HG02759 (cell line): Measurements from ENCODE around the gene RBMS3.

Source experiments
- ATAC-seq: cut with Tn5 transposase; IDR thresholded peaks from one replicate; pipeline ENCODE4 v1.9.1; 2021; ENCODE audit warnings: mild to moderate bottlenecking, moderate library complexity; ENCODE audit not compliant: unreplicated experiment

Gene RBMS3

GRCh38 chr3:29608414-29609327 lies 327.8 kb downstream of the RBMS3 start:
- no peak for ATAC-seq

- no peak for ATAC-seq
Observed at GRCh38 chr3:29609328-29609811, 328.5 kb downstream of the RBMS3 start.

DNA sequence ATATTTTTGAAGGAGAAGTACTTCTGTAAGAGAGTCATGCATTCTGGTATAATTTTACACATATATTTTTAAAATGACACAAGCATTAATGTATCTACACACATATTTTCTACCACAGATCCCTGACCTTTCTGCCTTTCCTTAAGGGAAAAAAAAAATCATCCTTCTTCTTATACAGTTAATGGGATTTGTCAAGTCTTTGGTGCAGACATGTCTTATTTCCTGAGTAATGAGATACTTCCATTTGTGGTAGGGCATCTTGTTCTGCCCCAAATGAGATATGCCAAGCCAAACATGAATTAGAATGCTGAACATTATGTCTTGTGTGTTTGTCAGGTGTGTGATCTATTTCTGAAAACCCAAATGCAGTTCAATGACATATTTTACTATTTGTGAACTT lies 329.9 kb downstream of the RBMS3 start:
- no peak for ATAC-seq

- no peak for ATAC-seq
Observed at GRCh38 chr3:29611252-29611651, 330.4 kb downstream of the RBMS3 start.

DNA sequence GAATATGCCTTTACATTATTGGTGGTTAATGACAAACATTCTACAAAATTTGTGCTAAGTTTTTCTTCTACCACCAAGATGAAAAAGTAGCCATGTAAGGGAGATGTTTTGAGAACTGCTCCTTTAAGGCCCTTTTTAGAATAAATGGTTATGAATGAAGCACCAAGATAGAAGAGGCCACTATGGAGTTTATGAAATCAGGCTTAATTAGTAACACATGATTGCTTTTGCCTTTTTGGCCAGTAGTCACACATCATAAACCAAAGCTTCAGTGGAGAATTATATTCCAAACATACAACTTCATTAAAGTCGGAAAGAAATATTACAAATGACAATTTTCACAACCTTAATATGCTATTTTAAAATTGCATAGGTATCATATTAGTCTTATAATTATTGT lies 331.7 kb downstream of the RBMS3 start:
- ATAC-seq = no peak

DNA sequence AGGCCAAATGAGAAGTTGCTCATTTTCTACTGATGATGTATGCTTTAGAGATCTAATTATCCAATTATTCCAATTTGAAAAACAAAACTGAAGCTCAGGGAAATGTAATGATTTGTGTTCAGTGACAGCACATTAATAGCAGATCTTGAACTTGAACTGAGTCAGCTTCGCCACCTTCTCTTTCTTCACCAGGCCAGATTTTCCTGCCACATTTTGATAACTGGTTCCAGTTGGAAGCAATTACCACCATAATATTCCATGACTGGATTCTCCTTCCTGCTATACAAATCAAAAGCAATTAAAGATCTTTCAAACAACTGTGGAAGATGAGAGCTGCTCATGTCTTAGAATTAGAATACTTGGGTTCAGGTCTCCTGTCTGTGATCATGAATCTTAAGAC lies 334.1 kb downstream of the RBMS3 start:
- ATAC-seq = no peak

DNA sequence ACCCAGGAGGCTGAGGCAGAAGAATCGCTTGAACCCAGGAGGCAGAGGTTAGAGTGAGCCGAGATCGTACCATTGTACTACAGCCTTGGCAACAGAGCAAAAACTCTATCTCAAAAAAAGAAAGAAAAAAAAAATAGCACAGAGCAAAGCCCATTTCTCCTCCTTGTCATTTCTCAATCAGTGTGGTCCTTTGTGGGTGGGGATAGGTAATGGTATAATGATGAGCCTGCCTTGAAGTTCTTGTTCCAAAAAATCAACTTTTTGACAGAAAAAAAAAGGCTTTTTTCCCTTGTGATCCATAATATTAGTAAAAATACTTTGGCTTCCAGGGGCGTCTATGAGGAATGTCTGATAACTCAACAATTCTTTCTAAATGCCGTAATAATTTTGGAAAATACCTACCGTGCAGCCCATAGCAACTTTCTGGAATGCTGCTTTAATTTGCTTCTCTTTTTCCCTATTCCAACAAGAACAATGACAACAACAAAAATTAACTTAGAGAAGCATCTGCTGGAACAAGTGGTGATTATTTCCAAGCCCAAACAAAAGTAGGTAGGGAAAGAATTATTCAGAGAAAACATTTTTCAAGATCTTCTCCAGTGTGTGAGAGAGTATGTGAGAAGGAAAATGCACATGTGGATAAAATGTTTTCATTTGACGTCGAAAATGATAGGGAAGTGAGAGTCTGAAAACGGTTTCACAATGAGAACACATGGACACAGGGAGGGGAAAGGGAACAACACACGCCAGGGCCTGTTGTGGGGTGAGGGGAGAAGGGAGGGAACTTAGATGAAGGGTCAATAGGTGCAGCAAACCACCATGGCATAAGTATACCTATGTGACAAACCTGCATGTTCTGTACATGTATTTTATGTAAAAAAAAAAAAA lies 337.8 kb downstream of the RBMS3 start:
- ATAC-seq = no peak

DNA sequence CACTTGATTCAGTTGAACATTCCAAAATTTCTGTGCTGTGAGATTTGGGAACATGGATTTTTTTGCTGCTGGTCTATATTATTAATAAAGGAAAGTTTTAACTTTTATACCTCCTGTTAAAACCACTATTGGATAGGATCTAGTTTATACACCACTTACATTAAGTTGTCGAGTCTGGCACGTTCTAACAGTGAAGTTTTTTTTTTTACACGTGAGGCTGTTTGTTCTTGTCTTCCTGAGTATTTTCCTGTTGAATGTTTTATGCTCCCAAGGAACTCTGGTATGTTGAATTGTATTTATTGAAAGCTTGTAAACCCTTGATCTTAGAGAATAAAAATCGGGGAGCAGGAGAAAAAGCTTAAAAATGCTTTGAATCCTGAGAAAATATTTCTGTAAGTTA lies 338.8 kb downstream of the RBMS3 start:
- no peak for ATAC-seq

DNA sequence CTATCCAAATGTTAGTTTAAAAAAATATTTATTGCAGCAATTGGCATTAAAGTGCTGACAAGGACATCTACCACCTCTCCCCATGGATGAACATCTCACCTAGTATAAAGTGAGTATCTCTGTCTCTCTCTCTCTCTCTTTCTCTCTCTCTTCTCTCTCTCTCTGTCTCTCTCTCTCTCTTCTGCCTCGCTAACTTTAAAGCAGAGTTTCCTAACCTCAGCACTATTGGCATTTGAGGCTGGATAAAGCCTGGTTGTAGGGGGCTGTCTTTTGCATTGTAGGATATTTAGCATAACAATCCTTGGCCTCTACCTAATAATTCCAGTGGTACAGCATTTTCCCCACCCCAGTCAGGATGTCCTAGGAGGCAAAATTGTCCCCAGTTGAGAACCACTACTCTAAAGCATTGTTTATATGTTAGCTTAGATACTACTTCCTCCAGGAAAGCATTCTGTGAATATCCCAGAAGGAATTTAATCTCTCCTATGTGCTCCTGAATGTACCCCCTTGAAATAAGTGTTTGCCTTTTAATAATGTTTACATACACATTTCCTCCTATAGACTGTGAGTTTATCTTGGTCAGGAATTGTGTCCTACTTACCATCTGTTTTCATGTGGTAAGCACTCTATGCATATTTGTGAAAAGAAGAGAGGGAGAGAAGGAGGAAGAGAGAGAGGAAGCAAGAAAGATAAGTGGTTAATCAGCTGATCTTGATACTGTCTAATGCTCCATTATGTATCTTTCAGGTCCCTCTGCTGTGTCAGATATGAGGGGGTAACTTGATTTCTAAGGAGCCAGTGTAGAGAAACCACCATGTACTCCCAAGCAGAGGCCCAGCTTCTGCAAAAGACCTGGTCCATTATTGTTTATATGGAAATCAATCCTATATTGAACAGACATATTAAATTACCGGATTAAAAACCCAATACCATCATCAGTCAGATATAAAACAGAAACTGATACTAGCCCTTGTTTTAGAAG lies 346.6 kb downstream of the RBMS3 start:
- ATAC-seq = no peak

- no peak for ATAC-seq
Observed at GRCh38 chr3:29628795-29629194, 347.9 kb downstream of the RBMS3 start.

DNA sequence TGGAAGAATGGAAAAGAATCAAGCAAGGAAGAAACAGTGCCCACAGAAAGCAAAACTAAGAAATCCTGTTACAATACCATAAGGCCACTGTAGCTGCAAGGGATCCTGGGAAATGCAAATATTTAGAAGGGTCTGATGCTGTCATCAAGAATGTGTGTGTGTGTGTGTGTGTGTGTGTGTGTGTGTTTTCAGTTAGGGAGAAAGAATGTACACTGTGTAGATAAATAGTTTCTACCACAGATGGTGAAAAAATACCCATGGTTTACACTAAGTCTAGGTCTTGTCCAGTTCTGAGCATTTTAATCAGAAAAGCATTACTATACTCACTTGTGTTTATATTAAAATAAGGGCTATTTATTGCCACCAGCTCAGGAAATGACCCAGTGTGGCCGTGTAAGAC lies 355.0 kb downstream of the RBMS3 start:
- no peak for ATAC-seq

DNA sequence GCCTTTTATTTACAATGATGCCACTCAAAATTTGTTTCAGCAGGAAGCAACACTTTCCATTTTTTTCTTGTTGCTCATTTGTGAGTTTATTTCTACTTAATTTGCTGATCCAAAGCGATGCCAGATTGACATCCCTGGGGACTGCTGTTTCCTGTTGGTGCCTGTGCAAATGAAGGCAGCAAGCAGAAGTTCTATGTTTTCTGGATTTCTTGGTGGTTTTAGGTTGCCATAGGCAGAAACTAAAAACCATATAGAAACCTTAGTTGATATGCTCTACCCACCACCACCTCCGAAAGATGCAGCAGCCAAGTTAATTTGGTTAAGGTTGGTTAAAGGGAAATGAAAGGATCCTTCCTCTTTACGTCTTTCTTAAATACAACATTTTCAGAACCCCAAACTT lies 356.2 kb downstream of the RBMS3 start:
- ATAC-seq = no peak

DNA sequence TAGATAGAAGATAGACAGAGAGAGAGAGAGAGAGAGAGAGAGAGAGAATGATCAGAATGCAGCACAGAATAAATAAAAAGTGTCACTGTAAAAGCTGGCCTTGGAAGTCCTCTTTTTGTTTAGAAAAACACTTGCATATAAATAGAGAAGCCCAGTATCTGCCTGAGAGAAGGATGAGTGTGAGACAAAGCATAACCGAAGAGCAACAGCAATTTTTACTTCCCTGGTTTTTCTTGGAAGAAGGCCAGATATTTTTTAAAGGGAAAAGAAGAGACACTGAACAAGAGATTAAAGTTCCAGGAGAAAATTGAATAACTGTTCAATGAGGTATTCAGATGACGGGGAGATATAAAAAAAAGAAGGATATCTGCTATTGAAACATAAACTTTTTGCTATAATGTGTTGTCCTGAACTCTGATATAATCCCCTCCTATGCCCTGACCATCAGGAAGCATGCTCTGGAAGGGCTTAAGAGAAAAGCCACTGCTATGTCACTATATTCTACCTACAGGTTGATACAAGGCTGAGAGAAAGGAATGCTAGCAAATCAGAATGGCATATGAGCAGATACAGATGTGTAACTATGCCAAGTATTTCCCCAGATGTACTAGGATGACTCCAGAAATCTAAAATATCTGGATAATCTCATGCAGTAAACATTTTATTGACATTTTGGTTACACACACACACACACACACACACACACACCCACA lies 358.9 kb downstream of the RBMS3 start:
- ATAC-seq = no peak

- ATAC-seq = no peak
Observed at GRCh38 chr3:29642393-29643033, 361.6 kb downstream of the RBMS3 start.

DNA sequence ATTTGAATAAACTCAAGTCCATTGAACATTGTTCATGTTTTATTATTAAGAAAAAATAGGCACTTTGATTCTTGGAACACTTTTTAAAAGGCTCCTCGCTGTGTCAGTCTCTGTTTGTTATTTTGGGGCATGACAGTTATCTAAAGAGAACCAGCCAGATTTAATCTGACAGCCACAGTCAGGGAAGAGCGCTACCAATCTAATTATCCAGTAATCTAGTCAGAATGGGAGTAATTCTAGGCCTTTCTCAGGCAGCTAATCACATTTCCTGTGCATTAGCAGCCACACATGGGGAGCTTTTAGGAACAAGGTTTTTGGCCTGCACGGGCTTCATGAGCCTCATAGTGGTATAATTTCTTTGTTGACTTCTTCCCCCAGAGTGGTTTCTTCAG lies 362.2 kb downstream of the RBMS3 start:
- no peak for ATAC-seq

GRCh38 chr3:29644261-29644660 lies 363.4 kb downstream of the RBMS3 start:
- ATAC-seq = no peak

DNA sequence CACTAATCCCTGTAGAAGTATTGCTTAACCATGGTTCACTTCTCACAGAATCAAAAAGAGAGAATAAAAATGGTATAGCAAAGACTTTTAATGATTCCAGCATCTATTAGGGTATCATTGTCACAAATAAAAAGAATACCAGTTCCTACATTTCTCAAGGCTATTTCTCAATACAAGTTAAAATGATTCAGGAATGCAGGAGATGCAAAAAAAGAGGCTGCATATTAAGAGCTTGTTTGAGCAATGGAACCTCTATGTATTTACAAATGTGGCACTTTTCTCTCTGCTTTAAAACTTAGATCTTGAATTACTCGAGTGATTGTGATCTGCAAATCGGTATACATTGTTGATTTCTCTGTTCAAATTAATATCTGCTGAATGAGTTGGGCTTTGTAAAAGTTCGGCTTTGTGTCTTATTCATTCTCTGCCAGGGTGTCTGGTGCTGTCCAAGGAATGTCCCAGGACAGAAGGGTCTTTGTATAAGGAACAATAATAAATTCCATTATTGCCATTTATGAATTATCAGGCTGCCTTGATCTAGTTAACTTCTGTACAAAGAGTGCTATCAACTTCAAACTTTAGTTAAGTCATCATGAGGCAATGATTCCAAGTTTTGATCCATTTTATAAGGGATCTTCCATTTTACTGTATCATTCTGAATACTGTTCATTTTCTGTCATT lies 364.2 kb downstream of the RBMS3 start:
- no peak for ATAC-seq

DNA sequence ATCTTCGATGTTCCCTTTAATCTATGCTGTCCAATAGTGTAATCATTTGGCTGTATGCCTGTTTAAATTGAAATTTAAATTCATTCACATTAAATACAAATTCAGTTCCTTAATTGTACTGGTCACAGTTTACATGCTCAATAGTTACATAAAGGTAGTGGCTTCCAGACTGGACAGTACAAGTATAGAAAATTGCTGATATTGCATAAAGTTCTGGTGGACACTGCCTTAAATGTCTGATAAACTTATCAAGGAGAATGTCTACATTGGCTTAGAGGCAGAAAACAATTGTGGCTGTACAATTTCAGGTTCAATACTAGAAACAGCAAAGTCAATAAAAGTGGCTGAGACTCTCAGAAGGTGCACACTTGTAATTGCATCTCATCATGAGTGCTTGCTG lies 365.2 kb downstream of the RBMS3 start:
- no peak for ATAC-seq
